Right atrium auricular region (tissue), 2 donors: ENCODE data around the gene SH3YL1. TPM values are rescaled to one million over a fixed set of nuclear protein-coding genes. Genes with fewer than 3 reads are reported as not detected.

Source experiments
- DNase-seq: peaks from one replicate; pipeline ENCODE4 v3.0.0-alpha.2; 2019; ENCODE audit warnings: low spot score
- H3K27ac ChIP-seq, 2 donors: fragments of 200-600 bp; sonication (generic); 1 replicate in 1 of 2; 2 replicates in 1 of 2; pipeline ENCODE4 v1.5.1; 2016 to 2019
- H3K27me3 ChIP-seq, 2 donors: fragments of 200-600 bp; sonication (generic); one replicate each; pipeline versions ENCODE4 v1.5.1 to v1.6.0; 2017 to 2019
- H3K36me3 ChIP-seq: fragments of 200-600 bp; sonication (generic); one replicate; pipeline ENCODE4 v1.5.1; 2016
- H3K4me1 ChIP-seq, 2 donors: fragments of 200-600 bp; sonication (generic); one replicate each; pipeline versions ENCODE4 v1.5.1 to v1.6.0; 2017 to 2019
- H3K4me3 ChIP-seq, 2 donors: fragments of 200-600 bp; sonication (generic); 1 replicate in 1 of 2; 2 replicates in 1 of 2; pipeline ENCODE4 v1.5.1; 2017 to 2019; ENCODE audit warnings: mild to moderate bottlenecking in 1 of 2, moderate library complexity in 1 of 2
- H3K9me3 ChIP-seq, 2 donors: fragments of 200-600 bp; sonication (generic); one replicate each; pipeline ENCODE4 v1.5.1; 2019
- total RNA-seq, 2 donors: library from RNA; depleted of rRNA; stranded (reverse); fragments of >200 nt; gene quantifications; one replicate each; pipeline ENCODE4 v1.1.0, GENCODE V29; 2016
- TF ChIP-seq, protein P1 (sequence below), 2 donors: fragments of 200-600 bp; sonication (generic); IDR thresholded peaks; one replicate each; pipeline ENCODE4 v1.5.1; 2019; ENCODE audit warnings: antibody characterized with exemption in 2 of 2

Gene SH3YL1
- total RNA-seq, 2 donors from 2014 or later: 7.8 to 11.3 TPM

DNA sequence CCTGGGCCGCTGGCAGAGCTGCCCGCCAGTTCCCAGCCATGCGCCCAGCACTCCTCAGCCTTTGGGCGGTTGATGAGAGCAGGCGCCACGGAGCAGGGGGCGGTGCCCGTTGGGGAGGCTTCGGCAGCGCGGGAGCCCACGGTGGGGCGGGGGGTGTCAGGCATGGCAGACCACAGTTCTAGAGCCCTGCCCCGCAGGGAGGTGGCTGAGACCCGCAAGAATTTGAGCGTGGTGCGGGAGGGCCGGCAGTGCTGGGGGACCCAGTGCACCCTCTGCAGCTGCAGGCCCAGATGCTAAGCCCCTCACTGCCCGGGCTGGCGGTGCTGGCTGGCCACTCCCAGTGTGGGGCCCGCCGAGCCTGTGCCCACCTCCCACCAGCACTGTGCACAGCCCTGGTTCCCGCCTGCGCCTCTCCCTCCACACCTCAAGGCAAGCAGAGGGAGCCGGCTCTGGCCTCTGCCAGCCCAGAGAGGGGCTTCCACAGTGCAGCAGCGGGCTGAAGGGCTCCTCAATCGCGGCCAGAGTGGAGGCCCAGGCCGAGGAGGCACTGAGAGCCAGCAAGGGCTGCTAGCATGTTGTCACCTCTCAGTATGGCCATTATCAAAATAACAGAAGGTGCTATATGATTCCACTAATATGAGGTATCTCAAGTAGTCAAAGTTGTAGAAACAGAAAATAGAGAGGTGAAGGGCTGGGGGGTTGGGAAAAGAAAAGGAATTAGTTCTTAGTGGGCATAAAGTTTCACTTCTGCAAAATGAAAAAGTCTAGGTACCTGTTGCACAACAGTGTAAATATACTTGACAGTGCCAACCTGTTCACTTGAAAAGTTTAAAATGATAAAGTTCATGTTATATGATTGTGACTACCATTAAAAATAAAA, 72.3 kb downstream of the SH3YL1 start:
- H3K4me3 ChIP-seq: no peak overlapping the region
- DNase-seq: no peak
- TF ChIP-seq, protein P1, sequence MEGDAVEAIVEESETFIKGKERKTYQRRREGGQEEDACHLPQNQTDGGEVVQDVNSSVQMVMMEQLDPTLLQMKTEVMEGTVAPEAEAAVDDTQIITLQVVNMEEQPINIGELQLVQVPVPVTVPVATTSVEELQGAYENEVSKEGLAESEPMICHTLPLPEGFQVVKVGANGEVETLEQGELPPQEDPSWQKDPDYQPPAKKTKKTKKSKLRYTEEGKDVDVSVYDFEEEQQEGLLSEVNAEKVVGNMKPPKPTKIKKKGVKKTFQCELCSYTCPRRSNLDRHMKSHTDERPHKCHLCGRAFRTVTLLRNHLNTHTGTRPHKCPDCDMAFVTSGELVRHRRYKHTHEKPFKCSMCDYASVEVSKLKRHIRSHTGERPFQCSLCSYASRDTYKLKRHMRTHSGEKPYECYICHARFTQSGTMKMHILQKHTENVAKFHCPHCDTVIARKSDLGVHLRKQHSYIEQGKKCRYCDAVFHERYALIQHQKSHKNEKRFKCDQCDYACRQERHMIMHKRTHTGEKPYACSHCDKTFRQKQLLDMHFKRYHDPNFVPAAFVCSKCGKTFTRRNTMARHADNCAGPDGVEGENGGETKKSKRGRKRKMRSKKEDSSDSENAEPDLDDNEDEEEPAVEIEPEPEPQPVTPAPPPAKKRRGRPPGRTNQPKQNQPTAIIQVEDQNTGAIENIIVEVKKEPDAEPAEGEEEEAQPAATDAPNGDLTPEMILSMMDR (IDR thresholded peaks at IDR 0.05): no peak

DNA sequence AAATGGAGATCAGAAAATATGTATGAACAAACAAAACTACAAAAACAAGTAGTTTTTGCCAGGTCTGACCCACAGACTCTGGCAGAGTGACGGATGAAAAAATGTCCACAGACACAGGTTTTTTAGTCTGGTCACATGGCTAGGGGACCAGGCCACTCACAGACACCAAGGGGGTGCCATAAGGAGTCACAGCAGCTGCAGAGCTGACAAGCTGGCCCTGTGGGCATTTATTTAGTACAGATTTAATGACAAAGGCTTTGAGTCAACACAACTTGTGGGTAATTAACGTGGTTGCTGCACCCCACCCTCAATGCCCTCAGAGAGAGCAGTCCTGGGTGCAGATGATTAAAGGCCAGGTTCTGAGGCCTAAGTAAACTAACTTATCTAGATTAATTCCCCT, 76.0 kb downstream of the SH3YL1 start:
- Histone ChIP-seq H3K36me3 (no peaks in the 10 kb centered on the region), H3K27me3 (no peaks in the 10 kb centered on the region), H3K4me3 (no peak overlapping the region), H3K27ac (no peak overlapping the region), H3K4me1 (no peaks in the 10 kb centered on the region), H3K9me3 (no peaks in the 10 kb centered on the region)
- no peak for DNase-seq
- TF ChIP-seq, protein P1 (IDR thresholded peaks at IDR 0.05): no peak

More for the DNA sequence above, 72.3 kb downstream of the SH3YL1 start:
- Histone ChIP-seq H3K4me1 (no peaks in the 10 kb centered on the region), H3K9me3 (no peaks in the 10 kb centered on the region), H3K36me3 (no peaks in the 10 kb centered on the region), H3K27ac (no peak overlapping the region), H3K27me3 (no peaks in the 10 kb centered on the region)

DNA sequence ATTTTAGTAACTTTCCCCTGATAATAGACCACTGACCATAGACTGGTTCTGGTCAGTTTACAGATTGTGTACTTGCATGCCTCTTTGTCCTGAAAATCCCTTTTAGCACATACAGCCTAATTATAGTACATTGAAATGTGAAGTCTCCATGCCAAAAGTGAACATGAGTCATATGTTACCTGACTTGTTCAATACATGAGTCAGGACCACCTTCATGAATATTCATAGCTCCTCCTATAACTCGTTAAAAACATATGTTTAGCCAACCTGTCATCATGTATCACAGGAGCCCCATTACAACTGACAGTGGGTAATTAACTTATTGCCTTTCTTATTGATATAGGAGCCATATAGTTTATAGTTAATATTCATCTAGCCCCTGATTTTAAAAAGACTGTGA, 78.6 kb downstream of the SH3YL1 start:
- TF ChIP-seq, protein P1 (IDR thresholded peaks at IDR 0.05): no peak
- H3K9me3 ChIP-seq: no peaks in the 10 kb centered on the region
- no peaks in the 10 kb centered on the region for H3K27me3 ChIP-seq
- H3K27ac ChIP-seq: no peak overlapping the region
- H3K4me3 ChIP-seq: no peak overlapping the region
- H3K36me3 ChIP-seq: no peaks in the 10 kb centered on the region
- DNase-seq: no peak
- no peaks in the 10 kb centered on the region for H3K4me1 ChIP-seq

DNA sequence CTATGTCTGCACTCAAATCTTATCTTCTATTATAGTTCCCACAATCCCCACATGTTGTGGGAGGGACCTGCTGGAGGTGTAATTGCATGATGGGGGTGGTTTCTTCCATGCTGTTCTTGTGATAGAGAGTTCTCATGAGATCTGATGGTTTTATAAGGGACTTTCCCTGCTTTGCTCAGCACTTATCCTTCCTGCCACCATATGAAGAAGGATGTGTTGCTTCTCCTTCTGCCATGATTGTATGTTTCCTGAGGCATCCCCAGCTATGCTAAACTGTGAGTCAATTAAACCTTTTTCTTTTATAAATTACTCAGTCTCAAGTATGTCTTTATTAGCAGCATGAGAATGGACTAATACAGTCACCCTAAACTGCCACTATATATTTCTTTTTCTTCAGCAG, 79.1 kb downstream of the SH3YL1 start:
- DNase-seq: no peak
- no peaks in the 10 kb centered on the region for H3K4me1 ChIP-seq
- no peaks in the 10 kb centered on the region for H3K36me3 ChIP-seq

DNA sequence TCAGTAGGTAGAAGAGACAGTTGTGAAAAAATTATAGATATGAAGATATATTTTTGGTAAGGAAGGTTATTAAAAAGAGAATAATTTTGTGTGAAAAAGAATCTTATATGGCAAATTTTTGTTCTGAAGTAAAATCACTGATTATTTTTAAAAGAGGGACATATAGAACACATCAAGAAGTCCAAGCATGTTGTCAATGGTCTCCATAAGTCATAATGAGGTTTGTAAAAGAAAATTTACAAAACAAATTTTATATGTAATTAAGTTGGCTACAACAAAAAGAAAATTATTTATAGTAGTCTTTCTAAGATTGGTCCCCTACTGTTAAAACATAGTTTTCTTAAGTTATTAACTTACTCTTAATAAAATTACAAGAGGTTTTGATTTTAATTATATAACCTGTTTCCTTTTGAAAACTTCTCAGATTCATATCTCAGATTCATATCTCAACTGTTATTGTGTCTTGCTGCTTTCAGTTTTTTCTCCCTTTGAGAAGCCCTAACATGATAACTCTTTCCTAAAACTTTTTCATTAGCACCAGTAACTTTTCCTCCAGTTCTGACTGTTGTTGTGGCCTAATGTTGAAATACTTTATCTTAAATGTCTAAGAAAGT, 81.2 kb downstream of the SH3YL1 start:
- DNase-seq: no peak

More for the DNA sequence above, 79.1 kb downstream of the SH3YL1 start:
- no peaks in the 10 kb centered on the region for H3K27me3 ChIP-seq
- no peak overlapping the region for H3K4me3 ChIP-seq
- H3K27ac ChIP-seq: no peak overlapping the region
- H3K9me3 ChIP-seq: no peaks in the 10 kb centered on the region
- TF ChIP-seq, protein P1 (IDR thresholded peaks at IDR 0.05): no peak

More for the DNA sequence above, 81.2 kb downstream of the SH3YL1 start:
- Histone ChIP-seq H3K36me3 (no peaks in the 10 kb centered on the region), H3K27ac (no peak overlapping the region), H3K4me1 (no peaks in the 10 kb centered on the region), H3K4me3 (no peak overlapping the region), H3K27me3 (no peaks in the 10 kb centered on the region), H3K9me3 (no peaks in the 10 kb centered on the region)
- TF ChIP-seq, protein P1 (IDR thresholded peaks at IDR 0.05): no peak
